GM21529 (cell line): ENCODE measurements around the gene FRMD8.
"Not testable (repeated sequence)": the region's sequence is repeated elsewhere in the genome, so short reads cannot be mapped to it uniquely, and the experiment has no call there.

Experiments used
- ATAC-seq: cut with Tn5 transposase; IDR thresholded peaks from one replicate; pipeline ENCODE4 v1.9.1; 2021; ENCODE audit not compliant: unreplicated experiment

FRMD8 gene

DNA sequence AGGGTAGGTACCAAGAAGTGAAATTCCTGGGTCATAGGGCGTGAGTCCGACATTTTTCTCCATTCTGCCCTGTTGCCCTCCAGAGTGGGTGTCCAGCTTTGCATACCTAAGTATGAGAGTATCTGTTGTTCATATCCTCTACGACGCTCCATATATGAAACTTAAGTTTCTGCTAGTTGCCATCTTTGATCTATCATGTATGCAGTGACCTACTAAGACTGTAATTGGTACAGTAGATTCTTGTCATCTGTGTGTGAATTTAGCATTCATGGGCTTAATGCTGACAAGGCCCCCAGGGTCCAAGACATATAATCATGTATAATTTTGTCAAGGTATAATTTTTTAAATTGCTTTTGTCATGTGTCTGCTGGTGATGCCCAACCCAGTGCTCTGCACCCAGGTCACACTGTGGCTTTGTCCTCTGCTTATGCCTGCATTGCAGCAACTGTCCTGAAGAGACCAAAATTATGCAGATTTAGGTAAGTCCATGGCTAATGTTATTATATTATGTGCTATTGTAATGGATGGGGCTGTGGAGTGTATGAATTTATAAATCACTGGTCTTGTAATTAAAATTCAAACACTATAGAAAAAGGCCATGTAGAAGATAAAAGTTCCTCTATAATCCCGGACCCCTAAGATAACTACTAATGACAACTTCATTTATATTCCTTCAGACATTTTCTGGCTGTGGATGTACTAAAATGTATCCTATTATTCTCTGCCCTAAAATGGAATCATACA lies 48.4 kb downstream of the FRMD8 start:
- no peak for ATAC-seq

DNA sequence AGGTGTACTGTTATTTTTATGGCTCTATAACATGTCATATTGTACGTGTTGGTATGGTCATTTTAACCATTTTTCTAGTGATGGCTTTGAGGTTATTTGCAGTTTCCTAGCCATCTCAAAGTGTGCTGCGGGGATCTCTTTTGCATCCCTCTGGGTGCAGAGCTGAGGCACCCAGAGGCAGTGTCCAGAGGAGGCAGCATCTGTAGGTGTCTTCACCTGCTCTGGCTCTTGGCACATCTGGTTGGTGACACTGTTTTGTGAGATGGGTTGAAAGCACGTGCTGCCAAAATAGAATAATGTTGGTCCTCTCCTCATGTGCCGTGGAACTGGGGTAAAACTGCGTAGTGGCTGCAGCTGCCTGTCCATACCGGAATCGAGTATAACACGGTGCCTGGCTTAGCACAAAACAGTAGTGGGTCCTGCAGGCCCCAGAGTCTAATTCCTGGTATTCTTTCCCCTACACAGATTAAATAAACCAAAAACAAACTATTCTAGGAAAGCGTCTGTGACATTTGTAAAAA lies 49.0 kb downstream of the FRMD8 start:
- ATAC-seq: no peak

DNA sequence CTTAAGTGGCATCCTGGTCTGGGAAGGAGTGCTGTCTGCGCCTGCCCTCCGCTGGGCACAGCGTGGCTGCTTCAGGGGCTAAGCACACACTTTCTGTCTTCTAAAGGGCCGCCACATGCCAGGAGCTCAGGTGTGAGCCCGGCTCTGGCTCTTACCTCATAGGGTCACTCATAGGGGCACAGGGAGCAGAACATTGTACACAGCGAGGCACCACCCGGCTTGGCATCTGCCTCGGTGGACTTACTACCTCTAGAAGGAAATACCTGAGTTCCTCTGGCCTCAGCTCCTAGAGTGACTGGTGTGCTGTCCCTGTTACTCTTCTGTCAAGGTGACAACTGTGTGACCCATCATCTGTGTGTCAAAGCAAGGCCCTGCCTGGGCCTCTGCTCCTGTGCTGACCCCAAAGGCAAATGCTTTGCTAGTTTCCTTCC lies 49.6 kb downstream of the FRMD8 start:
- ATAC-seq: no peak

DNA sequence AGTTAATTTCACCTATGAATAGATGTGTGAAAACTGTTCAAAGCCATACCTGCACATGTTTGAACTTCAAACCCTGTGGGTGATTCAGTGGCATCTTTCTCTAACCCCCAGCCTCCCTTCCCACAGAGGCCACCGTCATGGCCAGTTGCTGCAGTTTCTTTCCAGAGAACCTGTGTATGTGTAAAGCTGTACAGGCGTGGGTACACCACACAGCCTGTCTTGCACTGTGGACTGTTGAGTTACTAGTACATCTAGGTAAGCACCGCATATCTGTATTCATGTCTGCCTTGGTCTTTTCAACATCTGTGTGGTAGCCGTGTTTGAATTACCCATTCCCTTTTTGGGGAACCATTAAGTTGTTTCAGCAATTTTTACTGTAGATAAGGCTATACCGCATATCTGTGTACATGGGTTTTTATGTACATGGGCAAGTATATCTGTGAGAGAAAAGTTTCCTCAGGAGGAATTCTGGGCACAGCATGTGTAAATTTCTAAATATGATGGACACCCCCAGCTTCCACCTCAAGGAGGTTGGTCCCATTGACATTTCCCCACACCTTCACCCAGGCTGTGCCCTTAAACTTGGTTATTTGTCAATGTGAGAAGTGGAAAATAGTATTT lies 50.1 kb downstream of the FRMD8 start:
- ATAC-seq: no peak

DNA sequence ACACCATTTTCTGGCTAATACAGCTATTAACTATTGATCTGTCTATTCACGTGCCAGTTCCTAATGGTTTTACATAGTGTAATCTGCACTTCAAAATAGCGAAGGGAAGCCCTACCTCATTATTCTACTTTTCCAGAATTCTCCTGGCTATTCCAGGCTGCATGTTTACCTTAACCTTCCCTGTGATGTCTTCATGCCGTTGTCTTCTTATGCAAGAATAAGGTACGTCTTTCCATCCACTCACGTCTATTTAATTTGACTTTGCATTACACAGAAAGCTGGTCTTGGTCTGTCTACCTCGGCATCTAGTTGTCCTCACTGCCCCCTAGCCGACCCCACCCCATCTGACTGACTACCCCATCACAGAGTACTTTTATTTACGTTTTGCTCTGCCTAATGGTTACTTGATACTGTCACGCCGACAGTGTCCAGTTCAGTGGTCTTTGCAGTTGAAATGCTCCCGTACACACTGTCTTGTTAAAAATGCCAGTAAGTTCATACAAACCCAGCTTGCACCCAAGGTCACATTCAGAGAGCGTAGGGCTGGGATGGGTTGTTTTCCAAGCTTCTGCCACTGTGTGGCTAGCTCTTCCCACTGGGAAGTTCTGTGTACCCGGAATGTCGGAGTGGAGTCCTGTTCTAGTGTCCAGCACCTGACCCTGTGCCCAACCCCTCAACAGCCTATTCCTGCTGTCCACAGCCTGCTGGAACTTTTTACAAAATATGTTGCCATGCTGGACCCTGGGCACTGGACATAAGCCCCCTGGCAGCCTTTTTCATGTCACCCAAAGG lies 51.2 kb downstream of the FRMD8 start:
- no peak for ATAC-seq

DNA sequence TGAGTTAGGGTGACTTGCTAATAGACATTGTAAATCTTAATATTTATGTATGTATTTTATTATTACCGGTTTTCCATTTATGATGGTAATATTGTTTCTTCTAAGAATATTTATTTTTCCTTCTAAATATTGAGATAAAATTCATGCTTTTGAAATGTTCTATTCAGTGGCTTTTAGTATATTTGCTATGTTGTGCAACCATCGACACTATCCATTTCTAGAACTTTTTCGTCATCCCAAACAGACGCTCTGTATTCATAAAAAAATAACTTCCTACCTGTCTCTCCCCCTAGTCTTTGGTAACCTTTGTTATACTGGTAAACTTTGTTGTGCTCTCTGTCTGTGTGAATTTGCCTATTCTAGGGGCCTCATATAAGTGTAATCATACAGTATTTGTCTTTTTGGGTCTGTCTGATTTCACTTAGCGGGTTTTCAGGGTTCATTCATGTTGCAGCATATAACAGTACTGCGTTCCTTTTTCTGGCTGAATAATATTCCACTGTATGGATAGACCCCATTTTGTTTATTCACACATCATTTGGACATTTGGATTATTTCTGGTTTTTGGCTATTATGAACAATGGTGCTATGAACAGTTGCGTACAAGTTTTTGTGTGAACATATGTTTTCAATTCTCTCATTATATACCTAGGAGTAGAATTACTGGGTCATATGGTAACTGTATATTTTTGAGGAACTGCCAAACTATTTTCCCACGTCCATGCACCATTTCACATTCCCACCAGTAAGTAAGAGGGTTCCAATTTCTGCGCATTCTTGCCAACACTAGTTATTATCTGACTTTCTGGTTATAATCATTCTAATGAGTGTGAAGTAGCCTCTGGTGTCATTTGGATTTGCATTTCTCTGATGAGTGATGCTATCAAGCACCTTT lies 52.1 kb downstream of the FRMD8 start:
- no peak for ATAC-seq

DNA sequence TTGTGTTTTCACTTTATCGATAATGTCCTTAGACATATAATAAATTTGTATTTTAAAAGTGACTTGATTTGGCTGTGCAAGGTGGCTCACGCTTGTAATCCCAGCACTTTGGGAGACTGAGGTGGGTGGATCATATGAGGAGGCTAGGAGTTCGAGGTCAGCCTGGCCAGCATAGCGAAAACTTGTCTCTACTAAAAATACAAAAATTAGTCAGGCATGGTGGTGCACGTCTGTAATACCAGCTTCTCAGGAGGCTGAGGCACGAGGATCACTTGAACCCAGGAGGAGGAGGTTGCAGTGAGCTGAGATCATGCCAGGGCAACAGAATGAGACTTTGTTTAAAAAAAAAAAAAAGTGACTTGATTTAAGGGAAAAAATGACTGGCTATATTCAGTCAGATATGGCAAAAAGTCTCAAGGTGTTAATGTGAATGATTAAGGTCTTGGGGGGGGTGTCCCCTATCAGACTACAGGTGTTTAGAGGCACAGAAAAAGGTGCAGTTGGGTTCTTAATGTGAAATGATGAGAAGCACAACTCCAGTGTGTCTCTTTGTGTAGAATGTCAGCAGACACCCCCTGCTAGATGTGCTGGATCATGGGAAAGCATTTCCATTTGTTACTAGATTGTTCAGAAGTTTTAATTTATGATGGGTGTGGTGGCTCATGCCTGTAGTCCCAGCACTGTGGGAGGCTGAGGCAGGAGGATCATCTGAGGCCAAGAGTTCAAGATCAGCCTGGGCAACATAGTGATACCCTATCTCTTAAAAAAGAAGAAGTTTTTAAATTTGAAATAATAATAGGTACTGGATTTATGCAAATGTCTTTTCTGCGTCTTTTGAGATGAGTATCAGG lies 53.1 kb downstream of the FRMD8 start:
- no peak for ATAC-seq

DNA sequence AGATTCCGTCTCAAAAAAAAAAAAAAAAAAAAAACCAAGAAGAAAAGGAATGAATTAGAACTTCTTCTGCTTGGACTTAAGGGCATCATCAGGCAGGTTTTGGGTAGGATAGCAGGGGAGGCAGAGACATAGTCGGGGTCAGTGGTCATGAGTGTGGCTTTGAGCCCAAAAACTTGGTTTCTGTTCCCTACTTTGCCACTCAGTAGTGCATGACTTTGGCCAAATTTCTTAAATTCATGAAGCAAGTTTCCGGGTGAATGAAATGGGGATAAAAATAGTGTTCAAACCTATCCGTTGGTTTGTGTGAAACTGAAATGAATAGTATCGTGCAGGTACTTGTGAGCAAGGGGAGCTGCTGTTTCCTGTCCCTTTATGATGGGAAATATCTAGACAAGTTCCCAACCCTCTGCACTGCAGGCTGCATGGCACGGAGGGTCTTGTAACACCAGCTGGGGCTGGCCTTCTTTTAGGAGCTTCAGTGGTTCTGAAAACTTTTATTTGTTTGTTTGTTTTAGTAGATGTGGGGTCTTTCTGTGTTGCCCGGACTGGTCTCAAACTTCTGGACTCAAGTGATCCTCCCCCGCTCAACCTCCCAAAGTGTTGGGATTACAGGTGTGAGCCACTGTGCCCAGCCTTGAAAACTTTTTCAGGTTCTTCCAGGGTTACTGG lies 54.5 kb downstream of the FRMD8 start:
- peak; percentile 54 for ATAC-seq

DNA sequence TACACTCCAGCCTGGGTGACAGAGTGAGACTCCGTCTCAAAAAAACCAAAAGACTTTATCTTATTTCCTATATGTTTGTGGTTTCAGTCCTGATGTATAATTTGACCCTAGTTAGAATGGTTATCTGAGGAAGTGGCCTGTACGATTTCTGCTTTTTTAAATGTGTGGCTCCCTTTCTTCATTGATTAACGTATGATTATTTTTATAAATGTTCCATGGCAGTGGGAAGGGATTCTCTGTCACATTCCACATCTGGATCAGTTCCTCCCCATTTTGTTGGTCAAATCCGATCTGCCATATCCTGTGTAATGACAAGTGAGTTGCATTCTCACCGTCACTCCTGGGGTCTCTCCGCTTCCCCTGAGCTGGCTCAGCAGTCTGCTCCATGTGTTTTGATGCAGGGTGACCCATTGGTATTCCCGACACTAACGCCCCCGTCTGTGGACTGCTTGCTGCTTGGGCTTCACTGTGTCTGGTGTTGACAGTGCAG lies 56.5 kb downstream of the FRMD8 start:
- ATAC-seq: no peak

DNA sequence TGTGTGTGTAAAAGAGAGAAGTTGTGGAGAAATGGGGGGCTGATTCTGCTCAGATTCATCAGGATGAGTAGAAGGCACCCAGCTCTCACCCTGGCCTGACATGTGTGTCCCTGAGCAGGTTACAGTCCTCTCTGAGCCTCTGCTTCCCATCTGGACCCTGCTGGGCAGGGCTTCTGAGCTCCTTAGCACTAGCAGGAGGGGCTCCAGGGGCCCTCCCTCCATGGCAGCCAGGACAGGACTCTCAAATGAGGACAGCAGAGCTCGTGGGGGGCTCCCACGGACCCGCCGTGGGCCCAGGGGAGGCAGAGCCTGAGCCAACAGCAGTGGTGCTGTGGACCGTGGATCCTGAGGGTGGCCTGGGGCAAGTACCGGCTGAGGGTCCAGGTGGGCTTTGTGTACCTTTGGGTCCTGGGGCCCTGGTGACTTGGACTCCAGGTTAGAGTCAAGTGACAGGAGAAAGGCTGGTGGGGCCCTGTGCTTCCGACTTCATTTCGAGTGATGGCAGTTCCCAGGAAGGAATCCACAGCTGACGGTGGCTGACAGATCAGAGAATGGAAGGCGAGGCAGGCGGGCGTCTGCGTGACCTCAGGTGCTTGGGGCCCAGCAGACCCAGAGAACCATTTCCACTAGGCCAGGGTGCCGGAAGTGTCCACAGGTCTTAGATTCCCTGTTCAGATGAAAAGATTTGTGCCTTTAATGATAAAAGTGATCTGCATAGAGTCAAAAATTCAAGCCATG lies 58.0 kb downstream of the FRMD8 start:
- ATAC-seq: no peak

DNA sequence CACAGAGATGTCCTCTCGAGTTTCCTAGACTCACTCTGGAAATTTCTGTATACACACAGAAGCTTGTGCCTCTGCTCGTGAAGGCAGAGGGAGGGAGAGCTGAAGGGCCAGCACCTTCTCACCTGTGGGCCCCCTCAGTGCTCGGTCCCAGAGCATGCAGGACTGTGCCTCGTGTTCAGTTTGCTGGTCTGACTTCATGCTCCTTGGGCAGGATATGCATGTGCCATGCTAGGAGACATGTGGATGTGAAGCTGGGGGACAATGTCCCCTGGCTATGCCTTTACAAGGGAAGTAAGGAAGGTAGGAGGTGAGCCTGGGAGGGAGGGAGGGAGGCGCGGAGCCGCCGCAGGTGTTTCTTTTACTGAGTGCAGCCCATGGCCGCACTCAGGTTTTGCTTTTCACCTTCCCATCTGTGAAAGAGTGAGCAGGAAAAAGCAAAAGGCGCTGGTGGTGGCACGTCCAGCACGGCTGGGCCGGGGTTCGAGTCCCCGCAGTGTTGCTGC lies 58.7 kb downstream of the FRMD8 start:
- no peak for ATAC-seq

DNA sequence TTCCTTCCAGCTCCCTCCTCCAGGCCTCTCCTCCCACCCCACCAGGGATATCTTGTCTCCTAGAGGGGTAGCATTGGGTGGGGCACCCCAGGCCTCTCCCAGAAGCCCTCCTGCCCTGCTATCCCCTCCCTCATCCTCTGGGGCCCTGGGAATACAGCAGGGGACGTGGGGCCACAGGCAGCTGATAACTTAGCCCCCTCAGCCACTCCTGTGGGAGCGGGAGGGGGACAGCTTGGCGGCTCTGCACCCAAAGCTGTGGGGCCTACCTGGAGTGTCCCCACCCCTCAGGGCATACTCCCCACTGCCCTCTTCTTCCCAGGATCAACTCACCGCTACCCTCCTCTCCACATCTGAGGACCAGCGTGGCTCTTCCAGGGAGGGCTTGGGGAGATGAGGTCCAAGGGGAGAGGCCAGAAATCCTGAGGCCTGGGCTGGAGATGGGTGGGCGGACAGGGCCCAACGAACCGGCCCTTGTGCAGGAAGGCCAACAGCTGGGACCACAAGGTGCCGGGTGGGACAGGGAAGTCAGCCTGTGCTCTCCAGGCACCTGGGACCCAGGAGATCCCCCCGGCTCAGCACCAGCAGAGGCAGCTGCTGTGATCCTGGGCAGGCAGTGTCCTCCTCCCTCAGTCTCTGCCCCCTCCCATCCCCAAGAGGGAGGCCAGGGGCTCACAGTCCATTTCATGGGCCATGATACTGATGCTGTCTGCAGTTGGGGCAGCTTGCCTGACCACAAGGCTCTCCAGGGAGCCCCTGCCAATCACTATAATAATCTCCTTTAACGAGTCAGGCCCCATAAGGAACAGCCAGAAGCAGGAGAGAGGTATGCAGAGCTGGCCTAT lies 59.4 kb downstream of the FRMD8 start:
- ATAC-seq: no peak

DNA sequence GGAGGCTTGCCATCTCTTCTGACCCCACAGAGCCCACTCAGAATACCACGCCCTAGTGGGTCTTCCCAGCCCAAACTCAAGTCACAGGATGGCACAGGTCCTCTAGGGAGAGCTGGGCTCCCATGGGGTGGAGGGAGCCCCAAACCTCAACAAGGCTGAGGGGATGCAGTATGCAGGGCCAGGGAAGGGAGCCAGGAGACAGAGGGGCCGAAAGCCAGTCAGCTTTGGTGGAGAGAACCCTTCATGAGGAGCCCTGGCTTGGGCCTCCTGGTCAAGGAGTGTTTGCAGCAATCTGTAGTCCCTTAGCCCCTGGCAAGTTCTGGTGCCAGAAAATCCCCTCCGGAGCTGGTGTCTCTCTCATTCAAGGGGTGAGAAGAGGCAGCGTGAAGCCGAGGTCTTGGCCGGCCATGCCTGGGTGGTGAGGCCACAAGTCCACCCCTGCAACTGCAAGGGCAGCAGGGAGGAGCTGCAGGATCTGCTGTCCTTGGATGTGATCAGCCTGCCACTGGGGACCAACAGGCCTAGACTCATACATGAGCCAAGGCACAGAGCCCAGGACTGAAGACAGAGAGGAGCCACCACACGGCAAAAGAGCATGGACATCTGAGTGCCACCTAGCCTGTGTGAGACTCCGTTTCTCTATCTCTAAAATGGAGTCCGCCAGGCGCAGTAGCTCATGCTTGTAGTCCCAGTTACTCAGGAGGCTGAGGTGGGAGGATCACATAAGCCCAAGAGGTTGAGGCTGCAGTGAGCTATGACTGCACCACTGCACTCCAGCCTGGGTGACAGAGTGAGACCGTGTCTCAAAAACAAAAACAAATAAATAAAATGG lies 60.2 kb downstream of the FRMD8 start:
- no peak for ATAC-seq

DNA sequence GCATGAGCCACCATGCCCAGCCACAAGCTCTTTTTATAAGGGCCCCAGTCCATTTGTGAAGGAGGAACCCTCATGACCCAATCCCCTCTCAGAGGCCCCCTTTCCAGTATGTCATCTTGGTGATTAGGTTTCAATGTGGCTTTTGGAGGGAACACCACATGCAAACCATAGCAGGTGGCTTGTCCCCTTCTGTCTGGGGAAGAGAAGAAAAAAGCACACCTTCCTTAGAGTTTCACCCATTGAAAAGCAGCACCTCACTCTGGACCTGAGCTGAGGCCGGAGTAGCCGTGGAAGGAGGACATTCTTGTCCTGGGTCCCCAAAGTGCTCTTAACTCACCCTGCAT lies 61.6 kb downstream of the FRMD8 start:
- ATAC-seq: no peak

DNA sequence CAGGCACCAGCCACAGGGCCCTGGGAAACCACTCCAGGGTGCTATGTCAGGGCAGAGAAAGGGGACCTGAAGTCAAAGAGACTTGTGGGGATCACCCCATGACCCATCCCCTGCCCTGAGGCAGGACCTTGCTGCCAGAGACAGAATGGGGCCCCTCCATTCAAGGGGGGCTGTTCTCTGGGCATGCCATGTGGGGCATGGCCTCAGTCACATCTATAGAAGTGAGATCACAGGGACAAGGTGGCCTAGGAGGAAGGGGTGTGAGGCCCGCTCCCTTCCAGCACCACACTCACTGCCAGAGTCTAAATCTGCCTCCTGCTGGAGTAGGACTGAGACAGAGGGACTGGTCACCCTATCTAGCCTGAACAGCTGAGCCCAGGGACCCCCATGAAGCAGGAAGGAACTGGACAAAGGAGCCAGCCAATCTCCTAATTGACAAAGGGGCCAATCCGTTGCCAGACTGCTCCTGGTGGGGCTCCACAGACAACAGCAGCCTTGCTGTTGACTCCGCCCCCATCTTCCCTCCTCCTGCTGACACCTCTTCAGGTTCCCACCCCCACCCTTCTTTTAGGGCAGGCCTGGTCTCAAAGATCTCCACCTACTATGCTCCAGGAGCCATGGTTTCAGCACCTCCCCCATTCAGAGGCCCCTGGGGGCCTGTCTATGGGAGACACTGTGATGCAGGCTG lies 62.1 kb downstream of the FRMD8 start:
- ATAC-seq: no peak

DNA sequence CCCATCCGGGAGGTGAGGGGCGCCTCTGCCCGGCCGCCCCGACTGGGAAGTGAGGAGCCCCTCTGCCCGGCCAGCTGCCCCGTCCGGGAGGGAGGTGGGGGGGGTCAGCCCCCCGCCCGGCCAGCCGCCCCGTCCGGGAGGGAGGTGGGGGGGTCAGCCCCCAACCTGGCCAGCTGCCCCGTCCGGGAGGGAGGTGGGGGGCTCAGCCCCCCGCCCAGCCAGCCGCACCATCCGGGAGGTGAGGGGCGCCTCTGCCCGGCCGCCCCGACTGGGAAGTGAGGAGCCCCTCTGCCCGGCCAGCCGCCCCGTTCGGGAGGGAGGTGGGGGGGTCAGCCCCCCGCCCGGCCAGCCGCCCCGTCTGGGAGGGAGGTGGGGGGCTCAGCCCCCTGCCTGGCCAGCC lies 64.9 kb downstream of the FRMD8 start:
- not testable (repeated sequence) for ATAC-seq
